HFF-Myc (cell line): Measurements from ENCODE around the gene FAM3D.
"Not testable (repeated sequence)": the region's sequence is repeated elsewhere in the genome, so short reads cannot be mapped to it uniquely, and the experiment has no call there.

Source experiments
- DNase-seq: peaks from one replicate; pipeline ENCODE4 v3.0.0-alpha.2; 2011; ENCODE audit warnings: low read depth; ENCODE audit errors: extremely low read depth
- H3K4me3 ChIP-seq: replicated peaks from 2 replicates; pipeline ENCODE4 v1.5.1; 2011; ENCODE audit warnings: low read depth, mild to moderate bottlenecking, control low read depth, low read length
- CTCF ChIP-seq: IDR thresholded peaks from 2 replicates; pipeline ENCODE4 v1.5.1; 2012; ENCODE audit warnings: mild to moderate bottlenecking, low read depth, low read length, control low read depth; ENCODE audit errors: missing control alignments

FAM3D gene

GRCh38 chr3:58706395-58707167 lies 40.0 kb upstream of the FAM3D start:
- DNase-seq, result no peak
- no peak overlapping the region for H3K4me3 ChIP-seq
- TF ChIP-seq CTCF, result no peak

- DNase-seq, result no peak
- no peak overlapping the region for H3K4me3 ChIP-seq
- TF ChIP-seq CTCF, result no peak
Observed at GRCh38 chr3:58704745-58705144, 38.2 kb upstream of the FAM3D start.

GRCh38 chr3:58704304-58704703 lies 37.7 kb upstream of the FAM3D start:
- DNase-seq, H3K4me3 ChIP-seq: not testable (repeated sequence)

- H3K4me3 ChIP-seq, result no peak overlapping the region
- no peak for TF ChIP-seq CTCF
- DNase-seq, result no peak
Observed at GRCh38 chr3:58698246-58698645, 31.7 kb upstream of the FAM3D start.

- TF ChIP-seq CTCF, result no peak
- no peak overlapping the region for H3K4me3 ChIP-seq
- no peak for DNase-seq
Observed at GRCh38 chr3:58697561-58697960, 31.0 kb upstream of the FAM3D start.

- not testable (repeated sequence) for DNase-seq, H3K4me3 ChIP-seq
Observed at GRCh38 chr3:58696813-58697212, 30.2 kb upstream of the FAM3D start.

- no peak for TF ChIP-seq CTCF
- DNase-seq, result no peak
- no peak overlapping the region for H3K4me3 ChIP-seq
Observed at GRCh38 chr3:58696093-58696492, 29.5 kb upstream of the FAM3D start.

- DNase-seq, H3K4me3 ChIP-seq: not testable (repeated sequence)
Observed at GRCh38 chr3:58695284-58695683, 28.7 kb upstream of the FAM3D start.
